Kidney capillary endothelial cell (primary cell): Measurements from ENCODE around the gene HAUS3.

Experiments
- DNase-seq: peaks from one replicate; pipeline ENCODE4 v3.0.0-alpha.2; 2018; ENCODE audit warnings: low spot score

HAUS3 gene

DNA sequence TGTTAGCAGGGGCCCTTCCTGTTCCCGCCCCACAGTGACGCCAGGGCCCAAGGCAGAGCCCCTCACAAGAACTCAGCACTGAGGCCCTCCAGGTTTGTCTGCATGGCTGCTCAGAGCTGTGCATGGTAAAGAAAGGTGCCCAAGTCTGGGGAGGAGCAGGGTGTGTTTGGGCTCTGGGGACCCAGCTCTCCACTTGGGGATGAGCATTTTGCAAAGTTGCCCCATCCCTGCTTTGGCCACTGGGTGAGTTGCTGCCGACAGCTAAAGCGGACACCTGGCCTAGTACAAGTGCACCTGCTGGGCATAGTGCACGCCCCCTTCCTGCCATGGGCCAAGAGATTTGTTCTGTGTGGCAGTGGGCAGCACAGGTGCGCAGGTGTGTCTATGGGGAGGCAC is 22.0 kb upstream of the HAUS3 start:
- no peak for DNase-seq

DNA sequence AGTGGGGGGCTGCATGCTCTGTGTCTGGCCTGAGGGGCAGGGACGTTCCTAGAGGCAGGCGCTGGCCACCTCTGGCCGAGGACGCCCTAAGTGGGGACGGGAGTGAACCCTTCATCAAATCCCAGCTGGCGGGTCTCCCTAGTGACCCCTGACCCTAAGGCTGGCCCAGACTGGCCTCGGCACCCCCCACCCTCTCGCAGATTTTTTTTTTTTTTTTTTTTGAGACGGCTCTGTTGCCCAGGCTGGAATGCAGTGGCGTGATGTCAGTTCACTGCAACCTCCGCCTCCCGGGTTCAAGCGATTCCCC is 21.0 kb upstream of the HAUS3 start:
- no peak for DNase-seq

GRCh38 chr4:2262145-2262943 is 20.4 kb upstream of the HAUS3 start:
- DNase-seq, result peak; percentile 99

DNA sequence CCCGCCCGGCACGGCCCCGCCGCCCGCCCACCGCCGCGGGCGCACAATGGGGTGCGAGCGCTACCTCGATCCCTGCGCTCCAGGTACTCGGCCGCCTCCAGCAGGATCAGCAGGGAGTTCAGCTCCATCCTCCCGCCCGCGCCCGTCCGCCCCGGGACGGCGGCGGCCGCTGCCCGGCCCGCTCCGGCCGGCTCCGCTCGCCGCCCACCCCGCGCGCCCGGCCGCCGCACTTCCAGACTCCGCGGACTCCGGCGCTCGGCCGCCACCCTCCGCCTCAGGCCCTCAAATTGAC is 19.9 kb upstream of the HAUS3 start, which contains the start of gene MXD4:
TSS of gene MXD4 (minus strand) at position 257 of the 292 bp plus-strand sequence. CDS start at position 128, 129 bp downstream.
- no peak for DNase-seq

GRCh38 chr4:2261110-2261852 is 19.4 kb upstream of the HAUS3 start:
- DNase-seq, result peak; percentile 22

DNA sequence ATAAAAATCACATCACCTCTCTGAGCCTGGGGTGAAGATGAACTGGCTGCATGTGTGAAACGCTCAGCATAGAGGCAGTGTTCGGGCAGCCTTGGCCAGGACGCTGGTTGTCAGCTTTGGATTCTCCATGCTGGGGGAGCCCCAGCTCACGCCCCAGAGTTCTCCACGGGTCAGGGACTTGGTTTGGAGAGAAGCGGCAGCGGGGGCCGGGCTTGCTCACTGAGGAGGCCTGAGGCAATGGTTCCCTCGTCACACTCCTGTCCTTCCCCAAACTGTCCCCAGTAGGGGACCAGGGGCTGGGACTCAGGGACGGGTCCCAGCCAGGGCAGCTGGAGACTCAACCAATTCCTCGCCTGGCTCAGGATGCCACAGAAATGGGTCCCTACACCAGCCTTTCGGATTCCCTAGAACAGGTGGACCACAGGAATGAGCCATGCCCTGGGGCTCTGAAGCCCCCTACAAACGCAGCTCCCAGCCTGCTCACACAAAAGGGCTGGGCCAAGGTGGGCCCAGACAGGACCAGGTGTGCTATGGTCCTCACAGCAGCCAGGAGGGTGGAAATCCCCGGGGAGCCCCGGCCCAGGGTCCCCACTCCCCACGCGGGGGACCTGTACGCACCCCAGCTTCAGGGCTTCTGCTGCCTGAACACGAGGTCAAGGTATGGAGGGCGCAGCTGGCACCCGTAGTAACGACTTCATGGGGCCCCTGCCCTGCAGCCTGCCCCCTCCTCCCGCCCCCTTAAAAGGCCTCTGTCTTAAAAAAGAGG is 18.6 kb upstream of the HAUS3 start:
- DNase-seq, result no peak

- no peak for DNase-seq
These were observed 17.8 kb upstream of the HAUS3 start for GRCh38 chr4:2259541-2260343.

GRCh38 chr4:2259036-2259540 is 17.2 kb upstream of the HAUS3 start:
- no peak for DNase-seq

DNA sequence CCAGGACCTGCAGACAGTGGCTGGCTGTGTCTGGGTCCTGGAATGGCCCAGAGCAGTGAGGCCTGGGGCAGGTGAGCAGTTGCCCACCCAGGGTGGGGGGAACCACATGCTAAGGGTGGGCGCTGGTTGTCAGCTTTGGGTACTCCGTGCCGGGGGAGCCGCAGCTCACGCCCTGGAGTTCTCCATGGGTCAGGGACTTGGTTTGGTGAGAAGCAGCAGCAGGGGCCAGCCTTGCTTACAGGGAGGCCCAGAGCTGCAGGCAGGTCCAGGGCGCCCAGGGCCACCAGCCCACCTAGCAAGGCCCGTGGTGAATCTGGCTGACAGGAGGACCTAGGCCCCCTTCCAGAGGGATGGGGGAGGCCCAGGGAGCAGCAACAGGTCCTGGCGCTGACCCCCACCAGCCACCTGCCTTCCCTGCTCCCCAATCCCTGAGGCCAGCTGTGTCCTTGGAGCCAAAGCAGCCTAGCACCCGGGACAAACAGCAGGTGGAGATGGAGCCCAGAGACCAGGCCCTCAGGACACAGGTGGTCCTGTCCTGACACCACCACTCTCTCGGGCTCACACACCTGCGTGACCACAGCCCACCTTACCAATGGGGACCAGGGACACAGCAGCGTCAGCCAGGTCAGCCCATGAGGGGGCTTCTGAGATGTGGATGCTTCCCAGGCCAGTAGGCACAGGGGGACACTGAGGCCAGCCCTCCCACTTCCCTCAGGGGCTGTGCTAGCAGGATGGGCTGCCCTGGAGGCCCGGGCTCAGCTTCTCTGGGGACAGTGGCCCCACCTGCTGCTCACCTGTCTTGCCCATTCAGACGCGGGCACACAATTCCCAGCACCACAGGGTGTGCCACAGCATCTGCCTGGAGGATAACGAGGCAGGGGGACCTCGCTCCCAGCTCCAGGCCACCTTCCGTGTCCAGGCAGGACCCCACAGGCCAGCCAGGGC is 16.4 kb upstream of the HAUS3 start:
- DNase-seq, result no peak

GRCh38 chr4:2257361-2258081 is 15.6 kb upstream of the HAUS3 start:
- DNase-seq, result no peak

- peak; percentile 27 for DNase-seq
These were observed 14.9 kb upstream of the HAUS3 start for GRCh38 chr4:2256781-2257191.

DNA sequence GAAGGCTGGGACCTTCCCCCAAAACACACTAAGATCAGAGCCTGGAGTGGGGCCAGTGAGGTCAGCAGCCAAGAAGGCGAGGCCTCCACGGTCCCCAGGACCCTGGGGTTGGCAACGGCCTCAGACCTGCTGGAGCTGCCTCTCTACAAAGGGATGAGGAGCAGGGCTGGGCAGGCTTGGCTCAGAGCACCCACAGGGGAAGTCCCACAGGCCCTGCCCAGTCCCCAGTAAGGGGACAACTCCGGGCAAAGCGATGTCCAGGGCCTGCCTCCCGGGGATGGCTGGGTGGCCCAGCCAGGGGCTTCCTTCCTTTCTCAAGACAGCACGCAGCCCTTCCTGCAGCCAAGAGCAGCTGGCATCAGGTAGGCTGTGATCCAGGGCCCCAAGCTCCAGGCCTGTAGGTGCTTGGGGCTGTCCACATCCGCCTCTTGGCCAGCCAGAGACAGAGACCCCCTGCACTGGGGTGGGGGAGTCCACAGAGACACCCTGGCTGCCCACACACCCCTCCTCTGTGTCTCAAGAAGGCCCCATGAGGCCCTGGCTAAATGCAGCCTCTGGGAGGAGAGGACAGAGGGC is 14.3 kb upstream of the HAUS3 start:
- no peak for DNase-seq

DNA sequence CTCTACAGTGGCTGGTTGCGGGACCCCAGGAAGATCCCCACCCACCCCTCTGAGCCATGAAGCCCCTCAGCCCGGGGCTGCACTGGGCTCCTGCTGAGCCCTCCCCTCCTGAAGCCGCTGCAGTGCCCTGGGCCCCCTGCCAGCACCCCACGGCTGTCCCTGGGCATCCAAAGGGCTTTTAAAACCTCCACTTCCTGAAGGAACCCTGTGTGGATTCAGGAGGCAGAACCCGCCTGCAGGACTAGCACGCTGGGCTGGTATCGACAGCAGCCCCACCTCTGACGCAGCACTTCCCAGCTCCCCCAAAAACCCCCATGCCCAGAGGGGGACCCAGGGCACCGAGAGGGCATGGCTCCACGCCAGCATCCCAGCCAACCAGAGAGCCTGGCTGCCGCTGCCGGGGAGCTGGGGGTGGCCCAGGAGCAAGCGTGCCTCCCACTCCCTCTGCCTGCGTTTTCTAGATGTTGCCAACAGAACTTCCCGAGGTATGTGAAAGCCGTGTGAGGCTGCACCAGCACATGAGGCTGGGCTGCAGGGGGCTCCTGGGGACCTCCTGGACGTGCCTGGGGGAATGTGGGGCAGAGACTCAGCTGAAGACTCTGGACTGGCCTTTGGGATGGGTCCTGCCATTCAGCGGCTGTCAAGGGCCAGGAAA is 13.7 kb upstream of the HAUS3 start:
- no peak for DNase-seq

DNA sequence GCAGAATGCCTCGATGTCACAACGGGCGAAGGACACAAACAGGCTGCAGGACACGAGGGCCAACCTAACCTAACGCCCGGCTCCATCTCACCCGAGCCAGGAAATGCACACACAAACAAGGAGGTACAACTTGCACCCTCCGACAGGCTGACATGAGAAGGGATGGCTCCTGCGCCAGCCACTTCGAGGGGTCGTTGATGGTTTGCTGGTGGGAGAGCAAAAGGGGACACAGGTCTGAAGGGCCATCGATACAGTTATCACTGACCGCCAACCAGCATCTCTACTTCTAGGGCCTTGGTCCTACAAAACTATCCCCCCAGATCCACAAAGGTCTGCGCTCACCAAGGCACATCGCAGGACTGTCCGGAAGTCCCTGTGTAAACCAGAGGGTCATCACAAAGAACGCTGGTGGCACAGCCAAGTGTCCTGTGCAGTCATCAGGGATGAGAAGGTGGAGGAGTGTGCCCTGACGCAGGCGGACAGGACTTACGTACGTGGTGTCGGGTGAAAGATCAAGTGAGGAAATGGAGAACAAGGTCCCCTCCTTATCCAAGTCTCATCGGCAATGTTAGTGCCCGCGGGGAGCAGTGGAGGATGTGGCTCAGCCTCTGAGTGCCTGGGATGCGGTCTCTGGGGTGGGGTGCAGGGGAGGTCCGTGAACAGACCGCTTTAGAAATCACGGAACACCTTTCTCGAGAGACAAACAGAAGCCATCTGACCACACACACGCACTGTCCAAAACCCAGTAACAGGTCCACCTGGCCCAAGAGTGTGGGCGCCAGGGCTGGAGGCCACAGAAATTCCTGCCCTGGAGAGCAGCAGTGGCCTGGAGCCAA is 13.0 kb upstream of the HAUS3 start:
- DNase-seq, result no peak

GRCh38 chr4:2253160-2254084 is 11.5 kb upstream of the HAUS3 start:
- DNase-seq, result no peak

GRCh38 chr4:2252530-2253091 is 10.7 kb upstream of the HAUS3 start:
- DNase-seq, result no peak
